Fibroblast of the conjunctiva (primary cell): ENCODE measurements around the gene LRRC4C.

ENCODE experiments used
- DNase-seq: peaks from one replicate; pipeline ENCODE4 v3.0.0-alpha.2; 2010; ENCODE audit warnings: low read depth

Gene LRRC4C

DNA sequence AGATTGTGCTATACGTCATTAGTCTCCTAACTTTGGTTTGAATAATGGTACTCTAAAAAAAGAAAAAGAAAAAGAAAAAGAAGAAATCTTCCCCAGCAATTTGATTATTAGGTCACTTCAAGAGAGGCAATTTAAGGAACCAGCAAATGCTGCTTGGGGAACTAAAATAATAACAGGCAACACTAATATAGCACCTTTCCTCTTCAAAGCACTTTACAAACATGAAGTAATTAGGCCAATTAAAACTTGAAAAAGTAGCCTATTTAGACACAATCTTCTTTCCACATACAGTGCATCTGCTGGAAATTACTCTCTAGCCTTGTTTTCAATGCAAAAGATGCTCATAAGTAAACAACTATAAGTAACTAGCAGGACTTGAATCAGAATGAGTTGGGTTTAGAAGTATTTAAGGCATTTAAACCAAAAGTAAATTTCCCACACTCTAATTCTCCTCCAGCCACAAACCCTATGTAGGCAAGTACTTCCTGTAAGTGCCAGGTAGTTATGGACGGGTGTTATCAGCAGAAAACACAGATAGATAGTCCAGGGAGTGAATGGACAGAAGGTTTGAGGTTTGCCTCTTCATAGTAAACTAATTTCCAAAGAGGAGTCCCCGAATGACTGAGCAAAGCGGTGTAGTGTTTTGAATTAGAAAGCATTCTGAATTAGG is 44.5 kb downstream of the LRRC4C start:
- no peak for DNase-seq

DNA sequence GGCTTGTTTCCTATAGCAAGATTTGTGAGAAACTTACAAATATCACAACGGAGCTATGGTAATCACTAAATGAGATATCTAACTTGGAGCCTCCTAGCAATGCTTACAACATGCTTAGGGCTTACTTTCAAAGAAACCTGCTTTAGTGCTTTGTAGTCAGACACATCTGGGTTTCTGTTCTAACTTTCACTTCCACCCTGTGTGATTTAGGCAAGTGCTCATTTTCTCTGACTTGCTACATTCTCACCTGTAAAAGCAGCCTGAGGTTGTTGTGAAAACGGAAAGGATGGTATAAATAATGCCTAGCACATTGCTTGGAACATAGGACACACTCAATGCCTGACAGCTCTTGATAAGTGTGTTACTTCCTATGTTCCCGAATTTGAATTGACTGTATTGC is 45.6 kb downstream of the LRRC4C start:
- no peak for DNase-seq

DNA sequence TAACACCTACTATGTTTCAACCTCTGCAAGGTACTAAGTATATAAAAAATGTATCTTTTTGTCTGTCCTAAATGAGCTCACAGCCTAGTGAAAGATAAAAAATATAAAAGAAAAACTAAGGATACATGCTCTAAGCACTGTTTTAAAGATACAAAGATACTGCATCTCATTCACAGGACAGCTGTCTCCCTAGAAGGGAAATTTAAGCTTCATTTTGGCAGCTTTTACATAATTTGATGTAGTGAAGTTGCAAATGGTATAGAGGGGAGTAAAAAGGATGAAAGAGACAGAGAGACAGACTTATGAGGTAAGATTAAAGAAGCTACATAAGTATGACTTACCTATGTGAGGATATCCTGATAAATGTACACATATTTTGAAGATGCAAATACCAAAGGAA is 53.6 kb downstream of the LRRC4C start:
- no peak for DNase-seq

DNA sequence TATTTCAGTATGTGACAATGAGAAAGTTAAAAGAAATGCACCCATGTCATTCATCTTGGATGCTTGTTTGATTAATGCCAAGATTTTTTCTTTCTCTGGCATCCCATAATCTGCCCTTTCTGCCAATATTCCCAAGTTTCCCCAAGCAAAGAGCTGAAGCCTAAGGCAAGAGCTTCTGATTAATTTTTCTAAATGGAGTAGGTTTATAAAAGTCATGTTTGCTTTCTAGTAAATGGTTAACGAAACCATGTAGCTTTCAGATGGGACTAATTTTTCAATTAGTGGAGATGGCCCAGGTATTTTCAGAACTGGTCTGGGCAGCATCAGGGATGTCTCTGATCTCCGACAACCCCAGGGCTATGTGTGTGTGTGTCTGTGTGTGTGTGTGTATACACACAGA is 55.3 kb downstream of the LRRC4C start:
- DNase-seq, result no peak

DNA sequence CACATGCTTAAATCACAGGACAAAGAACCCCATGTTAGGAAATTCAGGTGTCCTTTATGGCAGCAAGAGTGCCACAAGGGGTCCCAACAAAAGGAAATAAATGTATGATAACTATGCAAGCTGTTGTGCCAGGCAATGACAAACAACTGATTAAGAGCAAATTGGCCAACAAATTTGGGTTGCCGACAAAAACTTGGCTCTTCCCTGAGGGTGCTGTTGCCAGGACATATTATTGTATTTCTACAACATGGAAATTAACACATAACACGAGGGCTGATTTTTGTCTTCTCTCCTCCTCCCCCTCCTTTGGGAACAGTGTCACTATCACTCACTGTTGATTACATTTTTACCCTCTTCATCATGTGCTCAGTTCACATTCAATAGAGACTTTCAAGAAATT is 56.0 kb downstream of the LRRC4C start:
- no peak for DNase-seq

DNA sequence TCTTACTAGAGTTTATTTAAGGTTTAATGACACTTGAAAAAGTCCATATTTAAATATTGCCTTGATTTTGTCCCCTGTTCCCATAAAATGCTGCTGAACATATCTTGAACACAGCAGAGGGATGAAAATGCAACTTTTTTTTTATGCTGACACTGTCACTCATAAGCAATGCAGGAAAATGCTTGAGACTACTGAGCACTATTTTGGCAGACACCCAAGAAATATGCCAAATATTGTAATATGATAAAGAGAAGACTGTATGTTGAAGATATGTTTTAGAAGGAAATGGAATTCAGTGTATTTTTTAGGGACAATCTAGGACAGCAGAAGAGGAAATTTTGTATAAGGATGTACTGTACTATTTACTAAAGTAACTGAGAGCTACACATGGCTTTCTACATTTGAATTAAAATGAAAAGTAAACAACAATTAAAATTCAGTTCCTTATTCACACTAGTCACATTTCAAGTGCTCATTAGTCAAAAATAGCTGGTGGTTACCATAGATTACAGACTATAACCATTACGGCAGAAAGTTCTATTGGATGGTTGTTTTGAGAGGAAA is 58.6 kb downstream of the LRRC4C start:
- DNase-seq, result no peak

DNA sequence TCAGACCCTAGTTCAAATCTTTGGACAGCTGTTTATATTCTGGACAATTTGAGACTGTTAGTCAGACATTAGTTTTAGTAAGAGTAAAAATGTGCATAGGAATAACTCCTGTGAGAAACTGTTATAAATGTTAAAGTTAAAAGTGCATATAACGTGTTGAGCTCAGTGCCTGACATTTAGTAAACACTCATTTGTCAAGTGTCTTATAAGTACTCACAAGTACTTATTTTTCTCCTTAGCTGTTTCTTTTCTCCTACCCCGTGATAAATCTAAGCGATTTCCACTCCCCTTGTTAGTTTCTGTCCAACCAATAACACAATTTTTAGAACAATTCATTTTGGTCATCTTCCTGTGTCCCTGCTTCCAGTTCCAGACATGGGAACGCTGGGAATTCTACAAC is 59.3 kb downstream of the LRRC4C start:
- no peak for DNase-seq

DNA sequence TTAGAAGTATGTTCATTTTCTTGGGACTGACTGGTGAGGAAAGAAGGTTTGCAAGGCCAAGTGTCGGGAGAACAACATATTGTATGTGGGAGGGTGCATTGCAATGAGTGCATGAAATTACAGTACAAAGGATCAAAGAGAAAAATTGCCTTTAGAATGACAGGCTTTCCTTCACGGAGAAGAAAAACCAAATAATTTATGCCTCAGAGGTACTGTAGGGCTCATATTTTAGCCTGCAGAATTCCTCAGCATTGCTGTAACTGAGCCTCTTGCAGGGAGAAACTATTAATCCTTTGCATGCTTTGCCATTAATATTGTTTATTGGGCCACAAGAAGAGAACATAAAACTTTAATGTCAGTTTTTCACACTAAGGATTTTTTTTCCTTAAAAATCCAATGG is 60.1 kb downstream of the LRRC4C start:
- DNase-seq, result no peak

DNA sequence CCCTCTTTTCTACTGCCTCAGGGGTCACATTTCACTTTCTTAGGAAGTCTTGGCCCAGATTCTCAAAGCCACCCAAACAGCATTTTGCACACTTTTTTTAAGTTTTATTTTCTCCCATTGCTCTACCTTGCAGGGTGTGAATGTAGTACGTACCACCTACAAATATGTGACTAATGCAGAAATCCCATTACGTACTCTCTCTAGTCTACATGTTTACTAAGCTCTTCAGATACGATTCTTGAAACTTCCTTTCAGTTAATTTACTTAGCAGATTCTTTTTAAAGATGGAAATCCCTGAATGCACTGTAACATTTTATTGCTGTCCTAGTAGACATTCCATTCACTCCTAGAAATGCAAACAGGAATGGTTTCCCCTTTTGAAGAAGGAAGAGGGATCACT is 61.3 kb downstream of the LRRC4C start:
- DNase-seq, result no peak

DNA sequence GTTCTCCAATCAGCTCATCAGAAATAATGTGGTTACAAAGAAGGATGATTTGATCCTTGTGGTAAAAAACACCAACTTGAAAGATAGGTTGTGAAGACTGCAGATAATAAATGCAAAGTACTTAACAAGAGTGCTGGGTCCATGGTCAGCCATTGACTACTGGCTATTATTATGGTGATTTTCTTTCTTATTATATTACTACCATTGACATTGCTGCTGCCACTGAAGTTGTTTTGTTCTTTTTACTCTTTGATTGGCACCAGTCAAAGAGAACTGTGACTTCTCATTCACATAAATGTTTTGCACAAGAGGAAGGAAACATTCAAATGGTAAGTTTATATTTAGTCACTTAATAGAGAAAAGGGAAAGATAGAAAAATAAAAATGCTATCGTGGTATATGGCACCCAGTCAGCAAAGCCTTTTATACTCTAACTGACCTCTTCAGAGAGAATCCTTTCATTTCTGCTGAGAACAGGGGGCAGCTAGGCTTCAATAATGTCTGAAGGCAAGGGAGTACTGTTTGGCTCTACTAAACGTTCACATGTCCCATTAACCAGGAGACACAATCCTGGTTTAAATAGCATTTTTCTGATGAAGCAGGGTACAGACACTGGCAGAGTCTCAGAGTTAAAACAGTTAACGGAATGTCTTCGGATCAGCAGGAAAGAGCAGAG is 64.8 kb downstream of the LRRC4C start:
- DNase-seq, result no peak

DNA sequence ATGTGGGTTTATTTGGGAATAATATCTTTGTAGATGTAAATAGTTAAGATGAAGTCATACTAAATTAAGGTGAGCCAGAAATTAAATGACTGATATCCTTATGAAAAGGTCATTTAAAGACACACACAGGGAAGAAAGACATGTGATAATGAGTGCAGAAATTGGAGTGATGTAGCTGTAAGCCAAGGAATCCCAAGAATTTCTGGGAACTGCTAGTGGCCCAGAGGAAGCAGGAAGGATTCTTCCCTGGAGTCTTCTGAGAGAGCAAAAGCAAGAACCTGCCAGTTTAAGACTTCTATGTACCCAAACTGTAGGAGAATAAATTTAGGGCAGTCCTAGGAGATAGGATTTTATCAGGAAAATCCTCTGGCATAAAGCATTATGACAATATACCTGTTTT is 66.9 kb downstream of the LRRC4C start:
- no peak for DNase-seq

DNA sequence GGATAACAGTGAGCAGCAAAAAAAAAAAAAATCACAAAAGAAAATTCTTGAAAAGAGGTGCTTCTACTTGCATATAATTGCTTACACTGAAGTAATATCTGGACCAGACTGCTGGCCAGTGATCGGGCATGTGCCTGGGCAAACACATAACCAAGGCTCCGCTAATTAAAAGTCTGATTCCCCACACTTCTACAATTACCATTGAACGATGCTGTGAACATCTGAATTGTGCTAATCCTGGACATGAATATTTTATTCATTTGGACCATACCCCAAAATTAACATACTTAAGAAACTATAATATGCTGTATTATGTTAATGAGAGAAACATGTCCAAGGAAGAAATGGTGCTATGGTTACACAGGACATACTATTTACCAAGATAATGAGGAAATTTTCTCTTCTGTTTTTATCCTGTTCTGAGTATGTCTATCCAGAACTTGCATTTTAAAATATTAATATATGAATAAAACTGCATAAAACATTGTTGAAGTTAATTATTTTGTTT is 69.8 kb downstream of the LRRC4C start:
- no peak for DNase-seq

DNA sequence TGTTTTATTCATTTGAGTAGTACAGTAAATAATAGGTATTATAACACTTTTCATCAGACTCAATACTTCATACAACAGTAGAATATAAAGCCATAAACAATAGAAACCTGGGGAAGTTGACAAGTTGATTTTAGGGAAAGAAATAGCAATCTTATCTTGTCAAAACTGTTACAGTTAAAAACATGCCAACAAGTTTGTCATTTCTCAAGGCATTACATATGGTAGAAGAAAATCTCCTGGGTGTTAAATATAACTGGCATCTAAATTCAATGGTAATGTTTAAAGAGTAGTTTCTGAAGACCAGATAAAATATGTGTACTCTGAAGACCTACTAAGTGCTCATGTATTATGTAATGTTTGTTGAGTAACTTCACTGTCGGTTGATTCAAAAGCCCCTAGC is 75.1 kb downstream of the LRRC4C start:
- no peak for DNase-seq

DNA sequence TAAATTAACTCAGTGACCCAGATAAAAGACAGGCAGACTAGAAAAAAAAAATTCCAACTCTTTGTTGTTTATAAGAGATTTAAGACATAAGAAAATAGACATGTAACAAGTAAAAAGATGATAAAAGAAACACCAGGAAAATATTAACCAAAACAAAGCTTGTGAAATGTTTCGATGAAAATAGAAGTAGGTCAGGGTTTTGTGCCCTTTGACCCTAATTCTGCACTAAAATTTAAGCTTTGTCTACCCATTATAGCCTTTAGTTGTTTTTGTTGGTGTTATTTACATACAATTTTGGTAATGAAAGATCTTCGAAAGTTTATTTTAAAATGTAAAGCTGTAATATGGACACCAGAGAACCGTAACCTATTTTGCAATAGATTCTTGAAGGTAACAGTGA is 75.7 kb downstream of the LRRC4C start:
- no peak for DNase-seq

DNA sequence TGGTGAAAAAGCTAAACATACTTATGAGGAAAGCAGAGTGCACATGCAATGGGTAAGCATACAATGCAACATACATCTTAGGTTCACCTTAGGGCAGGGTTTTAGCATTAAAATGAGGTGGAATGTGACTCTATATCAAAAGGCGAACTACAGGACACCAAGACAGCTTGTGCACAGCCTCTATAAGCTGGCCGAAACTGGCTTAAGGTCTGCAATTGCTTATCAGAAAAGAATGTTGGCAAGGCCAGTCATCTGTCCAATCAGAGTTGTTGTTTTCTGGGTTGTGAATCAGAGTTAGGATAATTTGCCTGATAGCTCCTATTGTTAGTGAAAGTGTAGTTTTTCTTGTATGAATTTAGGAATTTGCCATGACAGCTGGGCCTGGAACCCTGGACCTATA is 76.5 kb downstream of the LRRC4C start:
- DNase-seq, result no peak

DNA sequence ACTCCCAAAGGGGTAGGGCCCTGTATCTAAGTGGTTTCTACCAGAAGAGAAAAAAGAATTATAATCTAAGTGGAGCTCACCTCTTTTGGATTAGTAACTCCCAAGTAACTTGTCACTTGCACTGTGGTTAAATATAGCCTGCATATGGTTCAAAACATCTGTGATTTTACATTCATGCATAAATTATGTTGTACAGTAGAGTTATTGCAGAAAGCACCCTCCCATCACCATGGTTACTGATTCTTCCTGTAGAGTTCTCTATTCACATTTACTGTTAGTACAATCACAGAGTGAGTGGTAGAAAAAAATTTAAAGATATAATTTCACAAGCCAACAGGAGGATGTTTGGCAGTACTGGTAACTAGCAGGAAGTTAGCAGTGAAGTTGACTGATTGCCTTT is 80.4 kb downstream of the LRRC4C start:
- no peak for DNase-seq

DNA sequence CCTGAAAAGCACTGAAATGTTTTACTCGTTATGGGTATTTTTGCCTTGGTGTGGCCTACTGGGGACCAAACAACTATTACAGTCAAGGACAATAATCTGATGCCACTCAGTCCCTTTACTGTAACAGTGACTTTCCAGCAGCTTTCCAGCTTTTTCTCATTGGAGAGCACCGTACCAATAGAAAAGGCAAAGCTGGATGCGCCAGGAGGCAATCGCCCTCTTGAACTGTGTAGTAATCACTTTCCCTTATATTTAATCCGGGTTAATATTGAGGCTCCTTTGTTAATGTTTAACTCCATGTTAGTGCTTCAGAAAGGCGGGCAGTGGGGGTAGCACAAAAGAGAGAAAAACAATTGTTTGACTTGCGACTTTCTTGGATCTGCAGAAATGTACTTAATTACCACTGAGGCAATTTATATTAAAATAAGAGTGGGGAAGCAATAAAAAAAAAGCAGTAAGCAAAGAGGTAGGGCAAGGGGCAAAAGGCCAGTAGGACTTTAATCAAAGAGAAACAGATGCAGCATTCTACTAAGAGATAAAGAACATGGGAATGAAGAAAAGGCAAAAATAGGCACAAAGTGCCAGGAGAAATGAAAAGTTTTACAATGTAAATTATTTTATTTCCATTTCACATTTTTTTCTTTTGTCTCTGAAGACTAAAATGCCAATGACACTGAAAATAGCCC is 81.6 kb downstream of the LRRC4C start:
- no peak for DNase-seq

DNA sequence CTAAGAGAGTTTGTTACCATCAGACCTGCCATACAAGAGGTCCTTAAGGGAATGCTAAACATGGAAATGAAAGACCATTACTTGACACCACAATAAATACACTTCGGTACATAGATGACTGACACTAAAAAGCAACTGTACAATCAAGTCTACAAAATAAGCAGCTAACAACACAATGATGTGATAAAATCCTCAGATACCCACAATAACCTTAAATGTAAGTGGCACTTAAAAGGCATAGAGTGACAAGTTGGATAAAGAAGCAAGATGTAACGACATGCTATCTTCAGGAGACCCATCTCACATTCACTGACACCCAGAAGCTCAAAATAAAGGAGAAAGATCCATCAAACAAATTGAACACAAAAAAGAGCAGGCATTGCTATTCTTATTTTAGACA is 107.6 kb downstream of the LRRC4C start:
- DNase-seq, result no peak

DNA sequence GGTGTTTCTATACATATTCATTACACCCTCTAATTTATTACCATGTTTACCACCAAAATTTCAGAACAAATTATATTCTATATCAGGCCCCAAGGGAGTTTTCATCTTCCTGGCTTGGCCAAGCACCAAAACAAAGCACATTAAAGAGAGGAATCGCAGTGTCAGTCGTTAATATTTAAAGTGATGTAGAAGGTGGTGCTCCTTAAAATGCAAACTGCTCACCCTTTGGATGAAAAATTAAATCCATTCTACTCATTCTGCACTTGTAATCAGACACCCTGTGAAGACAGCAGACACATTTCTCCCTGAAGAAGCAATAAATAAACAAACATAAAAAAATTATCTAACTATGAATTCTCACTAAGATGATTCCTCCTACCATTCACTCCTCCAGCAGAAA is 113.4 kb downstream of the LRRC4C start:
- no peak for DNase-seq

DNA sequence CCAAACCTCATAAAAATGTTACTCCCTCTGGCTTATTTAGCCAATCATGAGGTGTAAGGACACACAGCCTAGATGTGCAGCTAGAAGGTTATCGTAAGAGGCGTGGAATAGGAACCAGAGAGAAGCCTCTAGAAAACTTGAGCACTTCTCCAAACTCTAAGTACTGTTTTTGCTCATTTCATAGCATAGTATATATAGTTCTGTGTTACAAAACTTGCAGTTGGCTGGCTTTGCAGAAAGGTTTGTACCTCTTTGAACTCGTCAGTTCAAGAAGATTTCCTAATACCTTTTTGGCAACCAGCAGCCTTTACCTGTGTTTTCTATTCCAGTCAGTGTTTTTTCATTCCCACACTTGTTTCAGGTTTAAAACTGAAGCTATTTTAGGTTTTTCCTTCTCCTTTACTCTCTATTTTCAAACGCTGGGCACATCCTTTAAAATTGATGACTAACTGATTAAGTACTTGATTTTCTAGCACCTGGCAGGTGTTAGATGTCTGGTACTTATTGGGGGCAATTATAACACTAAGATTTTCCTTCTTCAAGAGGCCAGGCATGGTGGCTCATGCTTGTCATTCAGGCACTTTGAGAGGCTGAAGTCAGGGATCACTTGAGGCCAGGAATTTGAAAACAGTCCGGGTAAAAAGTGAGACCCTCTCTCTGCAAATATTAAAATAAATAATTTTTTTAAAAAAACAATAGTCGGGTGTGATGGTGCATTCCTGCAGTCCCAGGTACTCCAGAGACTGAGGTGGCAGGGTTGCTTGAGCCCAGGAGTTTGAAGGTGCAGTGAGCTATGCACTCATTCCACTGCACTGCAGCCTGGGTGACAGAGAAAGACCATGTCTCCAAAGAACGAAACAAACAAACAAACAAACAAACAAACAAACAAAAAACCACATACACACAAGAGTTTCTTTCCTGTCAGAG is 125.2 kb downstream of the LRRC4C start:
- DNase-seq, result no peak

DNA sequence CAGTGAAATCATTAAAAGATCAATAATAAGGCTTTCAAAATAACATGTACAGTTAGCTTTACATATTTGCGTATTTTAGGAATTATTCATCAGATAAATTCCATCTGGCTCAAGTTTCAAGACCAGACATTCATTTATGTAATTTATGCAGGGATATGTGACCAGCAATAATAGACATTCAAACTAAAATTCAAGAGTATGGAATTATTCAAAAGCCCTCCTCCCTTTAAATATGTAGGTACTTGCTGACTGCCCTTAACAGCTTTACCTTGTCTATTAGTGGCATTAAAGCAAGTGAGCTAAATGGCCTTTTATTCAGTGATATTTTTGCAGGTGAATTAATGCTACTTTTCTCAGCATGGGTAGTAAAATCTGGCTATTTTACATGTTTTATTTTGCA is 126.1 kb downstream of the LRRC4C start:
- DNase-seq, result no peak

DNA sequence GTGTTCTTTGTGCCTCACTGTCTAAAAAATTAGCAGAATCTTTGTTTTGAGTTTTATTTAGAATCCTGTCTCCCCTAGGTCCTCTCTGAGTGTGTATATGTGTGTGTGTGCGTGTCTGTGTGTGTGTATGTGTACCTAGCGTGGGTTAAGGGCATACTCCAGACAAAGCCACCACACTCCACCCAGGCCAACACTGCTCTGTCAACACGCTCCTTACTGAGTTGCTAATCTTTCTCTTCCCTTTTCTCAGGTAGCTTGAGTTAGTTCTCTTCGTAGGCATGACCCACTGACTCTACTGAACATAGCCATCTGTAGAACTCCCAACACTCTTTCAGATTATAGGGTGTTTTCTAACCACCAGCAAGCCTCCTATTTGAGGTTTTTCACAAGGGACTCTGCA is 131.1 kb downstream of the LRRC4C start:
- no peak for DNase-seq
